ENCODE measurements around the gene SP3.

GRCh38 chr2:173868406-173868805 lies 96.8 kb downstream of the SP3 start:
- TF ChIP-seq POLR2A (IDR thresholded peaks at IDR 0.05), result no peak
- TF ChIP-seq, protein P1, sequence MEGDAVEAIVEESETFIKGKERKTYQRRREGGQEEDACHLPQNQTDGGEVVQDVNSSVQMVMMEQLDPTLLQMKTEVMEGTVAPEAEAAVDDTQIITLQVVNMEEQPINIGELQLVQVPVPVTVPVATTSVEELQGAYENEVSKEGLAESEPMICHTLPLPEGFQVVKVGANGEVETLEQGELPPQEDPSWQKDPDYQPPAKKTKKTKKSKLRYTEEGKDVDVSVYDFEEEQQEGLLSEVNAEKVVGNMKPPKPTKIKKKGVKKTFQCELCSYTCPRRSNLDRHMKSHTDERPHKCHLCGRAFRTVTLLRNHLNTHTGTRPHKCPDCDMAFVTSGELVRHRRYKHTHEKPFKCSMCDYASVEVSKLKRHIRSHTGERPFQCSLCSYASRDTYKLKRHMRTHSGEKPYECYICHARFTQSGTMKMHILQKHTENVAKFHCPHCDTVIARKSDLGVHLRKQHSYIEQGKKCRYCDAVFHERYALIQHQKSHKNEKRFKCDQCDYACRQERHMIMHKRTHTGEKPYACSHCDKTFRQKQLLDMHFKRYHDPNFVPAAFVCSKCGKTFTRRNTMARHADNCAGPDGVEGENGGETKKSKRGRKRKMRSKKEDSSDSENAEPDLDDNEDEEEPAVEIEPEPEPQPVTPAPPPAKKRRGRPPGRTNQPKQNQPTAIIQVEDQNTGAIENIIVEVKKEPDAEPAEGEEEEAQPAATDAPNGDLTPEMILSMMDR (IDR thresholded peaks at IDR 0.05), result no peak
- TF ChIP-seq POLR2AphosphoS5 (IDR thresholded peaks at IDR 0.05), result no peak
